Activated CD4-positive, alpha-beta T cell treated with anti-CD3 and anti-CD28 coated beads, Interleukin-2, amount 50 U/mL, for 1 hour (primary cell): ENCODE data around the gene OR2J1.
"Not testable (repeated sequence)": the region's sequence is repeated elsewhere in the genome, so short reads cannot be mapped to it uniquely, and the experiment has no call there.

ENCODE experiments used
- DNase-seq: peaks from one replicate; pipeline ENCODE4 v3.0.0-alpha.2; 2020

OR2J1 gene

DNA sequence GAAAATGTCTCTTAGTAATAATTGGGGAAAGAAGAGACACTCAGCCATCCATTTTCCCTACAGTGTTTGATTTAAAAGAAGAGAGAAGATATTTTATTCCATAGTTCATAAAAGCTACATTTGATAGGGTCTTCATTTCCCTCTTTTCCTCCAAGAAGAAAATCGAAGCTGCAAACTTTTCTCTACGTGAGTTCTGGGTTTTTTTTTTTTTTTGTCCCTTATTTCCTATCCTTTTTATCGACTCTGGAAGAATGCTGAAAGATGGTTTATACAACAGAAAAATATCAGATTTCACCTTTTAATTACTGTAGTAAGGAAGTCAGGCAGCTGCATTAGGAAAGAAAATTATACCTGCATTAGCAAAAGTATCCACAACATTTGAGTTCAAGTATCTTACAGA is at the start of gene OR2J1:
OR2J1 (plus strand) TSS at position 301 of the 400 bp plus-strand sequence. CDS start 1,453 bp downstream, outside the sequence.
- no peak for DNase-seq

DNA sequence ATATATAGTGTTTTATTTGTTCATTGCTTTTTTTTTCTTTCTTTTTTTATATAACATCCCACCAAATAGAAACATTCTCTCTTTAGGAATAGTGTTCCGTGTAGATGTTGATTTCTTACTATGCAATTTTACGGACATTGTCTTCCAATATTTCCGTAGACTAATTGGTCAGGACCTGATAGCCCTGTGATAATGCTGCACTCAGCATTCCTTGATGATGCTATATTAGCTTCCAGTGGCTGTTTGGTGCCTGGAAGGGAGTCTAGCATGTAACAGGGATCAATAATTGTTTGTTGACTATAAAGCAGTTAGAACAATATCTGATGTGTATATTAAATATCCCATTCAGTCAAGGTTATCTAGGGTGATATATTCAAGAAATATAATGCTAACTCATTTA is 47.6 kb upstream of the OR2J1 start:
- no peak for DNase-seq

DNA sequence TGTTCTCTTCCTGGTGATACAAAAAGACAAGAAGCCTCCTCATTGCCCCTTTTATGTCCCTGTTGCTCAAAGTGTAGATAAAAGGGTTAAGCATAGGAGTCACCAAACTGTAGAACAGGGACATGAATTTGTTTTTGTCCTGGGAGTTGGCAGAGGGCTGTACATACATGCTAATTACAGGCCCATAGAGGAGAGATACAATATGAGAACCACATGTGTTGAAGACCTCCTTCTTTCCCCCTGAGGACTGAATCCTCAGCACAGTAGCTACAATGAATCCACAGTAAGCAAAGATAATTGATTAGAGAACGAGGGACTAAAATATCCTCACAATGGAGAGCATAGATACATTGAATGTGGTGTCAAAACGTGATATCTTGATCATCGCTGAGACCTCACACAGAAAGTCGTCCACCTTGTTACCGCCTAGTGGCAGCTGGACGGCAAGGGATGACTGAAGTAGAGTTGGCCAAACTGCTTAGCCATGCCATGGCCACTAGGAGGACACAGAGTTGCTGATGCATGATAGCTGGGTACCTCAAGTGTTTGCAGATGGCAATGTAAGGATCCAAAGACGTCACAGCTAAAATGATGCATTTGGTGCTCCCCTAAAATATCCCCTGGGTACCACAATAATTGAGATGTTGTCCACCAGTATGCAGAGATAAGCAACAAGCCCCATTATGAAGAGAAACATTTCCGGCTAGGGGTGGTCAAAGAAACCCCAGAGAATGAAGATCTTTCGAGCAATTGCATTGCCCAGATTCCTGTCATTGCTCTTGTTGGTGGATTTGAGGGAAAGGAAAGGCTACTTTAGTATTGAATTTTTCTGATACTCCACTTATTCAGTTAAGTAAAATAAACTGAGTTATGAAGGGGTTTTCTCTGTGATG is 27.2 kb upstream of the OR2J1 start:
- no peak for DNase-seq

DNA sequence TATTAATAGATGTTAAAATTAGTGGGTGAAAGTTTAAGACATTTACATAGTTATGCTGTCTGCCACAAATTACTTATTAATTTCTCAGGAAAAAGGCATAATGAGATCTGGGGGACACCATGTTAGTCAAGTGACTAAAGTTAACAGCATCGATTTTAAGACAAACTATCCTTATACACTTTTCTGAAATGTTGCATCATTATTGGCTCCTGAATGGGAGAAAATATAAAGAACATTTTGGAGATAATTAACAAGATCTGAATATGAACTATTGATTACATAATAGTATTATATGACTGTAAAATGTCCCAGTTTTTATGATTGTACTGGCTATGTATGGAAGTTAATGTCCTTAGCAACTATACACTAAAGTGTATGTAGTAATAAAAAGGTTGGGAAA is 20.1 kb upstream of the OR2J1 start:
- DNase-seq = no peak

DNA sequence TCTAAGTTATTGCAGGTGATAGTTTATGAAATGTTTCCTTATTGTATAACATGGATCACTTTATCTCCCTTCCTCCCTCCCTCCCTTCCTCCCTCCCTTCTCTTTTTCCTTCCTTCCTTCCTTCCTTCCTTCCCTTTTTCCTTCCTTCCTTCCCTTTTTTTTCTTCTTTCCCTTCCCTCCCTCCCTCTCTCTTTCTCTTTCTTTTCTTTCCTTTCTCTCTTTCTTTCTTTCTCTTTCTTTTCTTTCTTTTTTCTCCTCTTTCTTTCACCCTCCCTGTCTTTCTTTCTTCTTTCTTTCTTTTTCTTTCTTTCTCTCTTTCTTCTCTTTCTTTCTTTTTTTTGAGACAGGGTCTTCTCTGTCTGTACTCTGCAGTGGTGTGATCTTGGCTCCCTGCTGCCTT is 18.0 kb upstream of the OR2J1 start:
- no peak for DNase-seq

DNA sequence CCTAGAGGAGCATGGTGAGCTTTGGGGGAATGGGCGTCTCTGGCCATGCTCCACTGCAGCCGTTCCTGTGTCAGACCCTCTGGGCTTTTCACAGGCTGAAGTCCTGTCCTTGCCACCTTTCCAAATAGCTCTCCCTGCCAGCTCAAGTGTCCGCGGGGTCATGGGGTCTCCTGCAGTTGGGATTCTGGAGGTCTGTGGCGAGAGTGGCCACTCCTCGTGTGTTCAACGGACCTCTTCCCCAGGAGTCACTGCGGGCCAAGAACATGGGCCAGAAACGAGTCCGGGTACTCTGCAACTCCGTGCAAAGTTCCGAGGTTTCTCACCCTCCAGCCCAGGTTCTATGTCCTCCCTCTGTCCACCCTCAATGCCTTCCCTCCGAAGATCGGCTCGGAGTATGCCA is 16.8 kb upstream of the OR2J1 start:
- no peak for DNase-seq

DNA sequence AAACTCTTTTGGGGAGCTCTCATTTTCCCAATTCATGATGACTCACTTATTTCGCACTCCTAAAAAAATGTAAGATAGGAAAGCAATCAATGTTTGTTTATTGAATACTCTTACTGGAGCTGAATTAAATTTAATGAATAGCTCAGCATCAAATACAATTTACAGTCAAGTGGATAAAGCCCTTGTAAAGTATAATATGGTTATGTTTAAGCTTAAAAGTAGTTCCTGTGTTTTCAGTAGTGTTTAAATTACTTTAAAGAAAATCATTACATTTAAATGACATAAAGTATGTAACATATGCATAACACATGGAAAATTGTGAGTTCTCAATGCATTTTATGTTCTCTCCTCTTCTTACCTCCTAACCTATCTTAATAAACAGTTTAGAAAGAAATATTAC is 12.1 kb upstream of the OR2J1 start, which contains the start of gene OR2B3:
OR2B3 (minus strand) TSS at position 101 of the 400 bp plus-strand sequence; CDS start at position 36, 65 bp downstream.
- no peak for DNase-seq

DNA sequence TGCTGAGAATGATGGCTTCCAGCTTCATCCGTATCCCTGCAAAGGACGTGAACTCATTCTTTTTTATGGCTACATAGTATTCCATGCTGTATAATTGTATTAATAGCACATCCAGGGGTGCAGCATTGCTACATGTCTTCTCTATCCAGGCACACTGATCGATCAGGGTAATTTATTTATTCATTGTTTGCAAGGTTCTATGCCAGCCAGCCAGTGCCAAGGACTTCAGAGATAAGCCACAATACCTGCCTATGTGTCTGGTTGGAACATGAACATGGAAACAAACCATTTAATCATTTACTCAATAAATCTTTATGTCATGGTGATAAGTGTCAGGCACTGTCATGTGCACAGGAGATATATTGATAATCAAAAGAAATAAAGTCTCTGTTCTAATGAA is 6.3 kb upstream of the OR2J1 start:
- DNase-seq = no peak

DNA sequence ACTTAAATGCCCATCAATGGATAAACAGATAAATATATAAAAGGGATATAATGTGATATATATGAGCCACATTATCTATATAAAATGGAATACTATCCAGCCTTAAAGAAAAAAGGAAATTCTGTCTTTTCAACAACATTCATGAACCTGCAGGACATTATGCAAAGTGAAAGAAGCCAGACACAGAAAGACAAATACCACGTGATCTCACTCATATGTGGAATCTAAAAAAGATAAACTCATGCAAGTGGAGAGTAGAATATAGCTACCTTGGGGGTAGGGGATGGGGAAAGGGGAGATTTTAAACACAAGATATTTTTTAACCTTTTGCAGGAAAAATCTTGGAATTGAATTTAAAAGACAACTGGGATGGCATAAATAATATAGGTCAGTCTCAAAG is 1.5 kb upstream of the OR2J1 start:
- DNase-seq = no peak

DNA sequence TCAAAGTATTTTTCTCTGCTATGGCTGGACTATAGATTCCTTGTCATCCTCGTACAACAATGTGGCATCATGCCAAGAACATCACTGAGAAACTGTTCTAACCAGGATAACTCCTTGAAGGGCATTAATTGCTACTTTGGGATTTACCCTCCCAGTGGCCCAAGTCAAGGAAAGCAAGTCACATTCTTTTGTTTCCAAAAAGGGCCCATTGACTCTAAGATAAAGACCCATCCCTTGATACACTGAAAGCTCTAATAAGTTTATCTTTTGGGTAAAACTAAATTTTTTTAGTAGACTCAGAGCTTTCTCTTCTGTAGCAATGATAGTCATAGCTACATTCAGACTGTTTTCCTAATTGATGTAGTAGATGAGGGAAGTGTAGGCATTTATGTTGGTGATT is 8.5 kb downstream of the OR2J1 start, which contains the start of gene OR2J3:
OR2J3 (plus strand) TSS at position 301 of the 400 bp plus-strand sequence. CDS start 3,833 bp downstream, outside the sequence.
- no peak for DNase-seq

DNA sequence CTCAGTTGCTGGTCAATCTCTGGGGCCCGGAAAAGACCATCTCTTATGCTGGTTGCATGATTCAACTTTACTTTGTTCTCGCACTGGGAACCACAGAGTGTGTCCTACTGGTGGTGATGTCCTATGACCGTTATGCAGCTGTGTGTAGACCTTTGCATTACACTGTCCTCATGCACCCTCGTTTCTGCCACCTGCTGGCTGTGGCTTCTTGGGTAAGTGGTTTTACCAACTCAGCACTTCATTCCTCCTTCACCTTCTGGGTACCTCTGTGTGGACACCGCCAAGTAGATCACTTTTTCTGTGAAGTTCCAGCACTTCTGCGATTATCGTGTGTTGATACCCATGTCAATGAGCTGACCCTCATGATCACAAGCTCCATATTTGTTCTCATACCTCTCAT is 12.8 kb downstream of the OR2J1 start:
- DNase-seq = no peak

DNA sequence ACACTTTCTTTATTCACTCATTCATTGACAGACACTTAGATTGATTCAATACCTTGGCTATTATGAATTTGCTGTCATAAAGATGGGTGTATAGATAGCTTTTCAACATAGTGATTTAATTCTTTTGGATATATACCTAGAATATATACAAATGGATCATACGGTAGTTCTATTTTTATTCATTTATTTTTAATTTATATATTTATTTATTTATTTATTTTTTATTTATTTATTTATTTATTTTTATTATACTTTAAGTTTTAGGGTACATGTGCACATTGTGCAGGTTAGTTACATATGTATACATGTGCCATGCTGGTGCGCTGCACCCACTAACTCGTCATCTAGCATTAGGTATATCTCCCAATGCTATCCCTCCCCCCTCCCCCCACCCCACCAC is 15.7 kb downstream of the OR2J1 start:
- not testable (repeated sequence) for DNase-seq

DNA sequence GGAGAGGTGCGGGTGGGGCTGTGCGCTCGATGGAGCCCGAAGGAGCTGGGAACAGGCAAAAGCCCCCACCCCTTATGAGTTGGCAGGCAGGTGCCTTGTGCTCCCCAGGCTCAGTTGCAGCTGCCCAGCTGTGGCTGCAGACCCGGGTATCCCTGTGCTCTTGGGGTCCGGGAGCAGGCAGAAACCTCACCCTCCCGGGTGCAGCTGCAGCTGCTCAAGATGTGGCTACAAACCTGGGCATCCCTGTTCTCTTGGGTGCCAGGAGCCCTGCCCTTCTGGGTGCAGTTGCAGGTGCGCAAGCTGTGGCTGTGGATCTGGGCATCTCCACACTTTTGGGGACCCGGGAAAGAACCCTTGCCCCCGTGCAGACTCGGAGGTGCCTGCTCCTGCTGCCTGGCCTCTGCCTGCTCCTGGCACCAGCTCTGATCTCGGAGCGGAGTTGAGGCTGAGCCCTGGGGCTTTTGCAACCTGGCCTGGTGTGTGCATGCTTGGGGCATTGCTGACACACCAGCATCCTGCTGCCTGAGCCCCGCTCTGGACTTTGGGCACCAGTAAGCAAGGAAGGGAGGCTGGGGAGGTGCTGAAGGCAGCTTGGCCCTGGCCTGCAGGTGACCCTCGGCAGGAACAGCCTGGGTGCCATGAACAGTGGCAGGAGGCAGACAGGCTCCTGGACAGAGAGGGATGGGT is 30.2 kb downstream of the OR2J1 start:
- DNase-seq = no peak

DNA sequence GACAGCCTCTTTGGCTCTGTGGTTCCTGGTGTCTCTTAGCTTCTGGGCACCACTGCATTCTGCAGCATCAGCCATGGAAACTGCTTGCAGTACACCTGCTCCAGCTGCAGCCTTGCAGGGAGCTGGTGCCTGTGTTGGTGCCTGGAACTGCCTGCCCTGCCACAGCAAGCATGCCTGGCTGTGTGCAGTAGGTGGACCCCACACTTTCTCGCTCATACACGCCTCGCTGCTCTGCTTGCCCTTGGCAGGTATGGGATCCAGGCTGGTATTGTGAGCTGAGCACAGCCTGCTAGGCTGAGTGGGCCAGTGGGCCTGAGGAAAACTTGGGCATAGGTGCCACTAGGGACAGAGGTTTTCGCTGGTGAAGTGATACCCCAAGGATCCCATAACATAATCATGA is 31.4 kb downstream of the OR2J1 start:
- DNase-seq = no peak

DNA sequence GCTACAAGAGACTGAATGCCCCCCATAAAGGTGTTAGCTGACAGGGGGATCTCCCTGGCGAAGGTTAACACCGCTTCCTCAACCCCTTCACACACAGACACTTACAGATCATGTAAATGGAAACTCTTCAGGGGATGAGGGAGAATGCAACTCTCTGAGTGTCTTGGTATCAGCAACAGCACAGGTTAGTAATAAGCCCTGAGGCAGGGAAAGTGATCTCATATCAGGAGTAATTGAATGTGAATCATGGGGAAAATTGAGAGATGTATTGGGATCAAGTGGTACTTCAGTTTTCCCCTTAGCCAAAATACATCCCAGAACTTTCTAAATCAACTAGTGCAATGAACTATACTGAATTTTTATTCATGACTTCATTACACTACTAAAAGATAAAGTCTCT is 32.4 kb downstream of the OR2J1 start:
- DNase-seq = no peak

DNA sequence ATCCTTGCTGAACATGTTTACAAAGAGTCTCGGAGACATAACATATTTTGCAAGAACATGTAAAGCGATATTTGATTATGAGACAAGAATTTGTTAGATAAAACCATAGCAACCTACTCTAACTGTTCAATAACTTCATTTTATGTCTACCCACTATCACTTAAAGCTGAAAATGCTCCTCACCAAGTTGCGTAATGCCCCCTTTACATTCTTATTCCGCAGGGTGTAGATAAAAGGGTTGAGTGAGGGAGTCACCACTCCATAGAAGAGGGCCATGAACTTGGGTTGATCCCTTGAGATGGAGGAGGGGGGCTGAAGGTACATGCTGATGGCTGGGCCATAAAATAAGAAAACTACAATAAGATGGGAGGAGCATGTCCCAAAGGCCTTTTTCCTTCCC is 38.4 kb downstream of the OR2J1 start:
- DNase-seq = no peak

DNA sequence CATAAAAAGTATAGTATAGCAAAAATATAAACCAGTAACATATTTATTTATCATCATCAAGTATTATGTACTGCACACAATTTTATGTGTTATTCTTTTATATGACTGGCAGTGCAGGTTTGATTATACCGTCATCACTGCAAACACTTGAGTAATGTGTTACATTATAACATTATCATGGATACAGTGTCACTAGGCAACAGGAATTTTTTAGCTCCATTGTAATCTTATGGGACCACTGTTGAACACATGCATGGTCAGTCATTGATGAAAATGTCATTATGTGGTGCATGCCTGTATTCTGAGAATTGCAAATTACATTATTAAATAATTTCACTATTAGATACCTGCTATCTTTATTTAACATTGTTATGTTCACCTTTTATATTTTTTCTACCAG is 42.3 kb downstream of the OR2J1 start:
- DNase-seq = no peak

DNA sequence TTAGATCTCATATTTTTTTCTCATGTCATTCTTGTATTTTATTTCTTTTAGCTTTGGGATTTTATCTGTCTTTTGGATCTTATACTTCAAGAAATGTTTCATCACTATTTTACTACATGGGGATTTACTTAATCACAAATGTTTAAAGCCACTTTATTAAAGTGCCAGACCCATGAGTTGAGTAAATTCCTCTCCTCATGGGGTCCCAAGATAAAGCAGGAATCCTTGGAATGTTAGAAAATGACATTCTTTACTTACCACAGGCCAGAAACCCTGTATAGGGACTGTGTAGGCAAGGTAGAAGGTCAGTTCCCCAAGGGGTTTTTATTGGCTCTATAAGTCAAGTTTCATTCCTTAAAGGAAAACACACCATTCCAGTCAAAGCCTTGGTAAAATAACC is 43.0 kb downstream of the OR2J1 start:
- DNase-seq = no peak

DNA sequence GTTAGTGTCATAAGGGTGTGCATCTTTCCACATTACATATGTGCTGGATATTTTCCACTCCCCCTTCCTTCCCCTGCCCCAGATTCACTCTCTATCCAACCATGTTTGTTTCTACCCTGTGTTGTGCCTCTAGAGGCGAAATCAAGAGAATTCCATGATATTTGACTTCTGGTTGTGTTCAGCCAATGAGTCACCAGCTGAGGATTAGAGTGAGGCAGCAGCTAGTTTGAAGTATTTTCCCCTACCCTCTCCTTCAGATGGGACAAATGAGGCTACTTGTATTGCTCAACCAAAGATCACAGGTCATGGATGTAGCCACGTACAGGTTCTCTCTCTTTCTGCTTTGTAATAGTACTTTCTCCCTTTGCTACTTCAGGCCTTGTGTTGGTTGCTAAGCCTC is 46.9 kb downstream of the OR2J1 start:
- DNase-seq = no peak

DNA sequence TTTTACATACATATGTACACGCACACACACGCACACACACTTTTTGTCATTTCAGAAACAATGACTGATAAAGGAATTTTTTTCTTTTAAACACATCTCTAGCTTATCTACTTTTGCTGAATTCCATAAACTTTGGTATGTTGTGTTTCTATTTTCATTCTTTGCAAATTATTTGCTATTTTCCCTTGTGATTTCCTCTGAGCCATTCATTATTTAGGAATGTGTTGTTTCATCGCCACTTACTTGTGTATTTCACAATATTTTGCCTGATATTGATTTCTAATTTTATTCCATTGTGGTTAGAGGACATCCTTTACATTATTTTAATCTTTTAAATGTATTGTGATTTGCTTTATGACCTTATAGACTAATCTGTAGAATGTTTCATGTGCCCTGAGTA is 47.8 kb downstream of the OR2J1 start:
- no peak for DNase-seq

DNA sequence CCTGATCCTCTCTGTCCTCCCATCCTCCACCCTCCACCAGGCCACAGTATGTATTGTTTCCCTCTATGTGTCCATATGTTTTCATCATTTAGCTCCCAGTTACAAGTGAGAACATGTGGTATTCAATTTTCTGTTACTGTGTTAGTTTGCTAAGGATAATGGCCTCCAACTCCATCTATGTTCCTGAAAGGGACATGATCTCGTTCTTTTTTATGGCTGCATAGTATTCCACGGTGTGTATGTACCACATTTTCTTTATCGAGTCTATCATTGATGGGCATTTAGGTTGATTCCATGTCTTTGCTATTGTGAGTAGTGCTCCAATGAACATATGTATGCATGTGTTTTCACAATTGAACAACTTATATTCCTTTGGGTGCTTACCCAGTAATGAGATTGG is 50.2 kb downstream of the OR2J1 start:
- not testable (repeated sequence) for DNase-seq
